ENCODE results near the gene UBE2O.

The UBE2O gene

DNA sequence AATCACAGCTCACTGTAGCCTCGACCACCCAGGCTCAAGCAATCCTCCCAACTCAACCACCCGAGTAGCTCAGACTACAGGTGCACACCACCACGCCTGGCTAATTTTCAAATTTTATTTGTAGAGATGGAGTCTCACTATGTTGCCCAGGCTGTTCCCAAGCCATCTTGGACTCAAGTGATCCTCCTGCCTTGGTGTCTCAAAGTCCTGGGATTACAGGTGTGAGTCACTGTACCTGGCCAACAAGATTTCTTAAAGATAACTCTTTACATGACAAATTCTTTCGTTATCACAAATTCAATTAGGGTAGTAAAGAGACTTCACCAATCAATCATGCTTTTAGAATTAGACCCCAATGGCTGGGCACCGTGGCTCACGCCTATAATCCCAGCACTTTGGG is 111.7 kb downstream of the UBE2O start:
- H3K9me3 ChIP-seq (ENCODE audit: control insufficient read depth, insufficient read depth, low read depth, low read length): no peaks in the 10 kb centered on the region
- ChIA-PET POLR2A (interaction anchor here (0.7 kb wide), 1 partner anchor 11 kb away, joined by 3 read pairs; no protein-coding TSS in a partner anchor), CTCF (interaction anchor here (0.6 to 1.4 kb wide), 2 partner anchors 38 to 62 kb away, joined by 3 read pairs; no protein-coding TSS in a partner anchor)
- no peak overlapping the region for H3K27ac ChIP-seq (ENCODE audit: extremely low read depth, low read depth, low read length)
- no peak overlapping the region for H3K4me3 ChIP-seq (ENCODE audit: low read depth, low read length)
- TF ChIP-seq ZNF121 (tag by site-specific recombination; IDR thresholded peaks at IDR 0.05): 0 out of 2 replicates have a peak, but pooled peaks have one; percentile 29
- no peak for TF ChIP-seq KLF10 (tag by site-specific recombination; IDR thresholded peaks at IDR 0.05)
- peaks cover 39 to 50% of the 10 kb centered on the region in 2 experiments for H3K36me3 ChIP-seq (ENCODE audit: control insufficient read depth in 2 of 2, insufficient read depth in 1 of 2, low read length in 2 of 2)
- peaks cover 4% of the 10 kb centered on the region; the same call in 1 of the 2 replicates for H3K4me1 ChIP-seq (ENCODE audit: control insufficient read depth, insufficient read depth, low read length)
